Lower lobe of right lung (tissue), 2 donors: ENCODE data around the gene DCDC1. TPM values are rescaled to one million over a fixed set of nuclear protein-coding genes. Genes with fewer than 3 reads are reported as not detected.

Experiments
- ATAC-seq, 2 donors: fragments of 200-7000 bp; cut with Tn5 transposase; one replicate each; pipeline ENCODE4 v1.9.1; 2020 to 2022; ENCODE audit warnings: mild to moderate bottlenecking in 2 of 2, moderate library complexity in 2 of 2
- DNase-seq: peaks from one replicate; pipeline ENCODE4 v3.0.0-alpha.2; 2020
- H3K27ac ChIP-seq: fragments of 200-600 bp; one replicate; pipeline ENCODE4 v1.8.0; 2022
- H3K27me3 ChIP-seq: fragments of 200-600 bp; one replicate; pipeline ENCODE4 v1.8.0; 2022; ENCODE audit warnings: low read depth
- H3K36me3 ChIP-seq: fragments of 200-600 bp; one replicate; pipeline ENCODE4 v1.8.0; 2022; ENCODE audit warnings: mild to moderate bottlenecking
- H3K4me1 ChIP-seq: fragments of 200-600 bp; one replicate; pipeline ENCODE4 v1.8.0; 2022
- H3K4me3 ChIP-seq: fragments of 200-600 bp; one replicate; pipeline ENCODE4 v1.8.0; 2022; ENCODE audit warnings: mild to moderate bottlenecking
- H3K9me3 ChIP-seq: fragments of 200-600 bp; one replicate; pipeline ENCODE4 v1.8.0; 2022
- intact Hi-C: fragments of 100-400 bp; cut with DNase I; formaldehyde crosslinking; loops from one replicate; pipeline ENCODE4 v1.11.0; 2022
- total RNA-seq: library from RNA; stranded (reverse); fragmentation: NEBNext Ultra II Directional; extraction: Animal tissue kit (Norgen Biotek cat#: 25700); gene quantifications from one replicate; pipeline ENCODE4 v1.2.1, GENCODE V29; 2021
- TF ChIP-seq, protein P1 (sequence below): fragments of 200-600 bp; IDR thresholded peaks from one replicate; pipeline ENCODE4 v1.8.0; 2022; ENCODE audit warnings: antibody characterized with exemption, mild to moderate bottlenecking
- donor health status: DM: no; HTN: yes; CAD: no; lungs with severe emphysema.

Gene DCDC1
- total RNA-seq, 1 donor from 2014 or later: 4.1 TPM

GRCh38 chr11:31397239-31397834 lies 27.8 kb upstream of the DCDC1 start:
- Histone ChIP-seq H3K36me3 (no peaks in the 10 kb centered on the region), H3K27ac (no peak overlapping the region), H3K9me3 (peaks cover 5% of the 10 kb centered on the region), H3K4me3 (no peak overlapping the region), H3K27me3 (no peaks in the 10 kb centered on the region), H3K4me1 (no peaks in the 10 kb centered on the region)
- TF ChIP-seq, protein P1, sequence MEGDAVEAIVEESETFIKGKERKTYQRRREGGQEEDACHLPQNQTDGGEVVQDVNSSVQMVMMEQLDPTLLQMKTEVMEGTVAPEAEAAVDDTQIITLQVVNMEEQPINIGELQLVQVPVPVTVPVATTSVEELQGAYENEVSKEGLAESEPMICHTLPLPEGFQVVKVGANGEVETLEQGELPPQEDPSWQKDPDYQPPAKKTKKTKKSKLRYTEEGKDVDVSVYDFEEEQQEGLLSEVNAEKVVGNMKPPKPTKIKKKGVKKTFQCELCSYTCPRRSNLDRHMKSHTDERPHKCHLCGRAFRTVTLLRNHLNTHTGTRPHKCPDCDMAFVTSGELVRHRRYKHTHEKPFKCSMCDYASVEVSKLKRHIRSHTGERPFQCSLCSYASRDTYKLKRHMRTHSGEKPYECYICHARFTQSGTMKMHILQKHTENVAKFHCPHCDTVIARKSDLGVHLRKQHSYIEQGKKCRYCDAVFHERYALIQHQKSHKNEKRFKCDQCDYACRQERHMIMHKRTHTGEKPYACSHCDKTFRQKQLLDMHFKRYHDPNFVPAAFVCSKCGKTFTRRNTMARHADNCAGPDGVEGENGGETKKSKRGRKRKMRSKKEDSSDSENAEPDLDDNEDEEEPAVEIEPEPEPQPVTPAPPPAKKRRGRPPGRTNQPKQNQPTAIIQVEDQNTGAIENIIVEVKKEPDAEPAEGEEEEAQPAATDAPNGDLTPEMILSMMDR: peak; percentile 44
- intact Hi-C loops: no loop called here
- ATAC-seq: no peak
- DNase-seq: no peak

- H3K4me1 ChIP-seq: no peaks in the 10 kb centered on the region
- DNase-seq: no peak
- no peak for ATAC-seq
- no peaks in the 10 kb centered on the region for H3K36me3 ChIP-seq
- H3K4me3 ChIP-seq: no peak overlapping the region
- TF ChIP-seq, protein P1: no peak
- H3K27me3 ChIP-seq: no peaks in the 10 kb centered on the region
- intact Hi-C loops: no loop called here
- no peaks in the 10 kb centered on the region for H3K9me3 ChIP-seq
- no peak overlapping the region for H3K27ac ChIP-seq
Measured at GRCh38 chr11:31387379-31387778, 17.8 kb upstream of the DCDC1 start.

DNA sequence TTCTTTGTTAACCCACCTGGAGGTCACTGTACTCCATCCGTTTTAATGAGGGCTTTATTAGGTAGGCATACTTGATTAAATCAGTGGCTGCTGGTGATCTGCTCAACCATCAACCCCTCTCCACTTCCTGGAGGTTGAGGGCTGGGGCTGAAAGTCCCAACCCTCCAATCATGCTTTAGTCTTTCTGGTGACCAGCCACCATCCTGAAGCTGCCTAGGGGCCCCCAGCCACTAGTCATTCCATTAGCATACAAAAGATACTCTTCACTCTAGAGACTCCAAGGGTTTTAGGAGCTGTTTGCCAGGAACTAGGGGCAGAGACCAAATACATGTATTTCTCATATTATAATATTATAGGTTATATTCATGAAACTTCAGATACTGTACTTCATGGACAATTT lies 13.6 kb upstream of the DCDC1 start:
- Histone ChIP-seq H3K27me3 (no peaks in the 10 kb centered on the region), H3K4me1 (no peaks in the 10 kb centered on the region), H3K9me3 (no peaks in the 10 kb centered on the region), H3K36me3 (no peaks in the 10 kb centered on the region), H3K27ac (no peak overlapping the region), H3K4me3 (no peak overlapping the region)
- ATAC-seq (no peak), DNase-seq (no peak)
- intact Hi-C loops: no loop called here
- TF ChIP-seq, protein P1: no peak

DNA sequence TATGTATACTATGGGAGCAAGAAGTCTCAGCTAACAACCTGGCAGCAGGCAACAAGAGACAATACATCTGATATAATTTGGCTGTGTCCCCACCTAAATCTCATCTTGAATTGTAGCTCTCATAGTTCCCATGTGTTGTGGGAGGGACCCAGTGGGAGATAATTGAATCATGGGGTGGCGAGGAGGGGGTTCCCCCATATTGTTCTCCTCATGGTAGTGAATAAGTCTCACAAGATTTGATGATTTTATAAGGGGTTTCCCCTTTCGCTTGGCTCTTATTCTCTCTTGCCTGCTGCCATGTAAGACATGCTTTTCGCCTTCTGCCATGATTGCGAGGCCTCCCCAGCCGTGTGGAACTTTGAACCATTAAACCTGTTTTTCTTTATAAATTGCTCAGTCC lies 6.3 kb upstream of the DCDC1 start:
- Histone ChIP-seq H3K9me3 (no peaks in the 10 kb centered on the region), H3K4me3 (no peak overlapping the region), H3K36me3 (no peaks in the 10 kb centered on the region), H3K4me1 (peaks cover 6% of the 10 kb centered on the region), H3K27ac (no peak overlapping the region), H3K27me3 (no peaks in the 10 kb centered on the region)
- DNase-seq (no peak), ATAC-seq (no peak)
- TF ChIP-seq, protein P1: no peak
- intact Hi-C loops: no loop called here

DNA sequence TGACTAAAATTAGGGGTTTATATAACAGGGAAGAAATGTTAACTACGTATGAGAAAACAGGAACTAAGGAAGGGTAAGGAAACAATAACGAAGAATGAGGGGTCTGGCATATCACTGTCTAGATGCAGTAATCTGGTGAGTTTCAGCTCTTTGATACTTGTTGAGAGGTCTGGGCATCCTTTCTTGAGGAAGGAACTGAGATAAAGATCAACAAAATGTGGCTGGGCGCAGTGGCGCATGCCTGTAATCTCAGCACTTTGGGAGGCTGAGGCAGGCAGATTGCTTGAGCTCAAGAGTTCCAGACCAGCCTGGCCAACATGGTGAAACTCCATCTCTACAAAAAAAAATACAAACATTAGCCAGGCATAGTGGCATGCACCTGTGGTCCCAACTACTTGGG lies 2.7 kb downstream of the DCDC1 start:
- Histone ChIP-seq H3K4me3 (no peak overlapping the region), H3K27ac (no peak overlapping the region), H3K9me3 (no peaks in the 10 kb centered on the region), H3K36me3 (no peaks in the 10 kb centered on the region), H3K4me1 (peaks cover 19% of the 10 kb centered on the region), H3K27me3 (no peaks in the 10 kb centered on the region)
- no peak for ATAC-seq
- intact Hi-C loops: no loop called here
- no peak for DNase-seq
- TF ChIP-seq, protein P1: no peak
